ENCODE results near the gene PYGM.

The PYGM gene

GRCh38 chr11:64774144-64774543 is 14.4 kb upstream of the PYGM start:
- H3K4me3 ChIP-seq (ENCODE audit: low read depth, low read length) = no peak overlapping the region
- TF ChIP-seq CTCF (IDR thresholded peaks at IDR 0.05; ENCODE audit: borderline replicate concordance, insufficient read depth, low read depth, low read length) = no peak

- no peak overlapping the region for H3K4me3 ChIP-seq (ENCODE audit: low read depth, low read length)
- TF ChIP-seq CTCF (IDR thresholded peaks at IDR 0.05; ENCODE audit: borderline replicate concordance, insufficient read depth, low read depth, low read length) = no peak
These were observed 12.7 kb upstream of the PYGM start for GRCh38 chr11:64772303-64773018.

- H3K4me3 ChIP-seq (ENCODE audit: low read depth, low read length) = no peak overlapping the region
- no peak for TF ChIP-seq CTCF (IDR thresholded peaks at IDR 0.05; ENCODE audit: borderline replicate concordance, insufficient read depth, low read depth, low read length)
These were observed 12.1 kb upstream of the PYGM start for GRCh38 chr11:64771861-64772260.

- no peak overlapping the region for H3K4me3 ChIP-seq (ENCODE audit: low read depth, low read length)
- TF ChIP-seq CTCF (IDR thresholded peaks at IDR 0.05; ENCODE audit: borderline replicate concordance, insufficient read depth, low read depth, low read length) = no peak
These were observed 10.3 kb upstream of the PYGM start for GRCh38 chr11:64770120-64770519.

GRCh38 chr11:64769283-64769682 is 9.5 kb upstream of the PYGM start:
- H3K4me3 ChIP-seq (ENCODE audit: low read depth, low read length) = no peak overlapping the region
- TF ChIP-seq CTCF (IDR thresholded peaks at IDR 0.05; ENCODE audit: borderline replicate concordance, insufficient read depth, low read depth, low read length) = no peak

GRCh38 chr11:64768300-64768694 is 8.5 kb upstream of the PYGM start:
- TF ChIP-seq CTCF (IDR thresholded peaks at IDR 0.05; ENCODE audit: borderline replicate concordance, insufficient read depth, low read depth, low read length) = no peak
- no peak overlapping the region for H3K4me3 ChIP-seq (ENCODE audit: low read depth, low read length)

All from GM12875 (cell line).